OCI-LY3 (cell line): ENCODE measurements around the gene OSBPL9.

Source experiments
- H2AFZ ChIP-seq: fragments of 200-600, 300-600 bp; shearing (Covaris generic); 2 replicates; pipeline ENCODE4 v1.6.0; 2014; ENCODE audit warnings: antibody characterized with exemption, low read depth, low read length
- H3K27ac ChIP-seq: fragments of 200-600, 300-600 bp; sonication (generic); 2 replicates; pipeline ENCODE4 v1.5.1; 2014; ENCODE audit warnings: mild to moderate bottlenecking, low read length, moderate library complexity, mixed read lengths
- H3K27me3 ChIP-seq: fragments of 200-600, 300-600 bp; sonication (generic); 2 replicates; pipeline ENCODE4 v1.6.1; 2014; ENCODE audit warnings: low read depth, low read length, mixed read lengths
- H3K36me3 ChIP-seq: fragments of 200-600, 300-600 bp; sonication (generic); replicated peaks from 2 replicates; pipeline ENCODE3; 2014; ENCODE audit warnings: low read depth, low read length, mixed read lengths
- H3K4me1 ChIP-seq: fragments of 300-600, 200-600 bp; sonication (generic); 2 replicates; pipeline ENCODE4 v1.6.1; 2014; ENCODE audit warnings: low read length, mixed read lengths
- H3K4me2 ChIP-seq: fragments of 200-600, 300-600 bp; sonication (generic); 2 replicates; pipeline ENCODE4 v1.6.1; 2014; ENCODE audit warnings: low read length, mixed read lengths
- H3K4me3 ChIP-seq: fragments of 300-600, 200-600 bp; sonication (generic); 2 replicates; pipeline ENCODE4 v1.5.1; 2014; ENCODE audit warnings: antibody characterized with exemption, mild to moderate bottlenecking, low read length, moderate library complexity
- H3K79me2 ChIP-seq: fragments of 300-600, 200-600 bp; shearing (Covaris generic); 2 replicates; pipeline ENCODE4 v1.6.1; 2014; ENCODE audit warnings: mild to moderate bottlenecking, low read length, mixed read lengths
- H3K9ac ChIP-seq: fragments of 300-600, 200-600 bp; shearing (Covaris generic); 2 replicates; pipeline ENCODE4 v1.6.0; 2014; ENCODE audit warnings: mild to moderate bottlenecking, low read length, moderate library complexity
- H3K9me3 ChIP-seq: fragments of 200-600, 300-600 bp; shearing (Covaris generic); 2 replicates; pipeline ENCODE4 v1.6.1; 2014; ENCODE audit warnings: low read length, mixed read lengths; ENCODE audit not compliant: insufficient read depth
- H4K20me1 ChIP-seq: fragments of 200-600, 300-600 bp; sonication (generic); 2 replicates; pipeline ENCODE4 v1.6.1; 2016; ENCODE audit warnings: low read length, mixed read lengths; ENCODE audit not compliant: insufficient read depth
- EZH2phosphoT487 ChIP-seq: fragments of 200-600 bp; shearing (Covaris generic); IDR thresholded peaks from 2 replicates; pipeline ENCODE4 v1.6.1; 2018; ENCODE audit warnings: antibody characterized with exemption, mixed run types, low read depth
- TF ChIP-seq, protein P1 (sequence below): fragments of 200-600, 300-600 bp; sonication (generic); IDR thresholded peaks from 2 replicates; pipeline ENCODE4 v1.5.1; 2014; ENCODE audit warnings: antibody characterized with exemption, low read length, low read depth

OSBPL9 gene

DNA sequence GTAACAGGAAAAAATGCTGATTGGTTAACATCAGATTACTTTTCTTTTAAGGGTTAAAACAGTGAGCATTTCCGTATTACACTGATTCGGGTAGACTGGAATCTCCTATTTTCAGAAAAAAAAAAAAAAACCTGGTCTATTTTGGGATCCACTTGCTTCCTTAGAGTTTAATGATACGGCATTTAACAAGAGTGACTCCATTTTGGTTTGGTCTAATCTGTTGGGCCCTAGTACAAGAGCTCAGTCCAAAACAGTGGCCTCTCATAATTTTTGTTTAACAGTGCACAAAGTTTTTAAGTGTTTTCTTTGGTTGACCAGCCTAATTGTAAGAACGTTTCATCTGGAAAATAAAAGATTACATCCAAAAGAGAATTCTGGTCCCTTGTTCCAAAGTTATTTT, 141.4 kb downstream of the OSBPL9 start:
- Histone ChIP-seq H3K27me3 (no peaks in the 10 kb centered on the region), H3K79me2 (no peaks in the 10 kb centered on the region), H3K4me2 (no peak overlapping the region), H2AFZ (no peak overlapping the region), H3K27ac (no peak overlapping the region), H4K20me1 (no peaks in the 10 kb centered on the region), H3K36me3 (peaks cover 4% of the 10 kb centered on the region), H3K9me3 (no peaks in the 10 kb centered on the region), H3K4me1 (no peaks in the 10 kb centered on the region), H3K4me3 (no peak overlapping the region), H3K9ac (no peak overlapping the region)
- TF ChIP-seq EZH2phosphoT487, result no peak
- TF ChIP-seq, protein P1, sequence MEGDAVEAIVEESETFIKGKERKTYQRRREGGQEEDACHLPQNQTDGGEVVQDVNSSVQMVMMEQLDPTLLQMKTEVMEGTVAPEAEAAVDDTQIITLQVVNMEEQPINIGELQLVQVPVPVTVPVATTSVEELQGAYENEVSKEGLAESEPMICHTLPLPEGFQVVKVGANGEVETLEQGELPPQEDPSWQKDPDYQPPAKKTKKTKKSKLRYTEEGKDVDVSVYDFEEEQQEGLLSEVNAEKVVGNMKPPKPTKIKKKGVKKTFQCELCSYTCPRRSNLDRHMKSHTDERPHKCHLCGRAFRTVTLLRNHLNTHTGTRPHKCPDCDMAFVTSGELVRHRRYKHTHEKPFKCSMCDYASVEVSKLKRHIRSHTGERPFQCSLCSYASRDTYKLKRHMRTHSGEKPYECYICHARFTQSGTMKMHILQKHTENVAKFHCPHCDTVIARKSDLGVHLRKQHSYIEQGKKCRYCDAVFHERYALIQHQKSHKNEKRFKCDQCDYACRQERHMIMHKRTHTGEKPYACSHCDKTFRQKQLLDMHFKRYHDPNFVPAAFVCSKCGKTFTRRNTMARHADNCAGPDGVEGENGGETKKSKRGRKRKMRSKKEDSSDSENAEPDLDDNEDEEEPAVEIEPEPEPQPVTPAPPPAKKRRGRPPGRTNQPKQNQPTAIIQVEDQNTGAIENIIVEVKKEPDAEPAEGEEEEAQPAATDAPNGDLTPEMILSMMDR, result no peak

DNA sequence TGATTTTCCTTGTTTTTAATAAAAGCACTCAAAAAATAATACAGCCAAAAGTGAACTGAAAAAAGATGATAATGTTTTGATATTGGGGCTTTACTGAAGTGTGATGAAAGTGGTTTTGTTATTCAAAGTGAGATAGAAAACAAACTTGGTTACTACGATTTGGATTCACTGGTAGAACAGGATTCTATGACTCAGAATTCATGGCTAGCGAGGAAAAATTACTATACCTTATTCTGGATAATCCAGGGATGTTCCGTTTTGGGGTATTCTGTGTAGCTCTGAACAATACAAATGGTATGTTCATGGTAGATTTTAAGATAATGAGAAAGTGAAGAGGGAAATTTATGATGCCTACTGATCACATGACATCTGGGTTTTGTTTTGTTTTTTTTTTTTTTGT, 144.0 kb downstream of the OSBPL9 start:
- H3K36me3 ChIP-seq, result peaks cover 6% of the 10 kb centered on the region
- no peak overlapping the region for H3K9ac ChIP-seq
- no peaks in the 10 kb centered on the region for H3K9me3 ChIP-seq
- TF ChIP-seq, protein P1, result no peak
- no peak for TF ChIP-seq EZH2phosphoT487
- H3K4me1 ChIP-seq, result no peaks in the 10 kb centered on the region
- no peaks in the 10 kb centered on the region for H3K79me2 ChIP-seq
- H2AFZ ChIP-seq, result no peak overlapping the region
- H3K27ac ChIP-seq, result no peak overlapping the region
- no peak overlapping the region for H3K4me3 ChIP-seq
- no peaks in the 10 kb centered on the region for H3K27me3 ChIP-seq
- no peak overlapping the region for H3K4me2 ChIP-seq
- H4K20me1 ChIP-seq, result no peaks in the 10 kb centered on the region

DNA sequence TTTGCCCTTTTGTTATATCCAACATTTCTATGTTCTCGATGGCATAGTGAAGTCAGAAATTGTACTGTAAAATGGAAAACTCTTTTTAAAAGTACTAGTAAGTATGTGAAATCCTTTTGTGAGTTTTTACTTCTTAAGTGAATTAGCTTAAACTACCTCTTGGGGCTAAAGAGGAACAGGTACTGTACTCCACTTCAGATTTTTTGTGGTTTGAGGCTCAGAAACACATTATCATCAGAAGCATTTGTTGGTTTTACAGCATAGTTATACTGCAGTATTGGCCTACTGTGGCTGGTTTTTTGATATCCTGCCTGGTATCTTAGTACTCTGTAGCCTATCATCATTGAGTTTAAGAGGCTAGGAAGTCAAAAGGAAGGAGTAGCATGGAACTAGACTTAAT, 144.5 kb downstream of the OSBPL9 start:
- Histone ChIP-seq H3K36me3 (peaks cover 11% of the 10 kb centered on the region), H3K4me1 (no peaks in the 10 kb centered on the region), H3K79me2 (no peaks in the 10 kb centered on the region), H3K27me3 (no peaks in the 10 kb centered on the region), H3K9ac (no peak overlapping the region), H2AFZ (no peak overlapping the region), H3K27ac (no peak overlapping the region), H3K4me2 (no peak overlapping the region), H4K20me1 (no peaks in the 10 kb centered on the region), H3K9me3 (no peaks in the 10 kb centered on the region), H3K4me3 (no peak overlapping the region)
- TF ChIP-seq EZH2phosphoT487, result no peak
- TF ChIP-seq, protein P1, result no peak

DNA sequence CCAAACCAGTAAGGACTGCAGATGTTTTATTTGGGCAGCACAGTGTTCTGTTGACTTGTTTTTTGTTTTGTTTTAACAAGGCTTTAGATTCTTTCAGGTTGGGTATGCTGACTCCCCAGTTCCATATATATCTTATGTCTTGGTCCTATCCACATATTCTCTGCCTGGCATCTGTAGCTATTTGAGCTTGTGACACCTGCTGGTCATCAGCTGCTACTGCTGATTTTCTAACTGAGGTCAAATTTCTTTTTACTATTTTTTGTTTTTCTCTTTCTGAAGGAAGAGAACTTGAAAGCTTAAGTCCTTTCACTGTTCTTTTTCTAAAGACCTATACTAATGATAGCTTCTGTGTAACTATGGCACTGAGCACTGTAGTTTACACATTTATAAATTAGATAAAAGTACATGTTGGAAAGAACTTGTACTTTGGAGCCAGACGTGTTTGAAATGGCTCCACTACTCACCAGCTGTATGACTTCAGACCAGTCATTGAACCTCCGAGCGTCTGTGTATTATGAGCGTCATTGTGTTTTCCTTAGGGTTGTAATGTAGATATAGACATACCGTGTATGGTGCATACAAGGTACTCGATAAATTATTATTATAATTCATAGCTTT, 152.2 kb downstream of the OSBPL9 start:
- TF ChIP-seq EZH2phosphoT487, result no peak
- TF ChIP-seq, protein P1, result peak; percentile 69
- no peak overlapping the region for H2AFZ ChIP-seq
- no peak overlapping the region for H3K4me3 ChIP-seq
- peaks cover 14% of the 10 kb centered on the region for H3K36me3 ChIP-seq
- H3K27ac ChIP-seq, result no peak overlapping the region
- no peak overlapping the region for H3K9ac ChIP-seq
- H3K9me3 ChIP-seq, result no peaks in the 10 kb centered on the region
- no peaks in the 10 kb centered on the region for H3K27me3 ChIP-seq
- H3K4me2 ChIP-seq, result no peak overlapping the region
- no peaks in the 10 kb centered on the region for H3K4me1 ChIP-seq
- H4K20me1 ChIP-seq, result no peaks in the 10 kb centered on the region
- H3K79me2 ChIP-seq, result no peaks in the 10 kb centered on the region
